ENCODE measurements around the gene WDR82.

GRCh38 chr3:52227117-52227516 lies 51.3 kb downstream of the WDR82 start:
- no peak for TF ChIP-seq POLR2A (IDR thresholded peaks at IDR 0.05)
- TF ChIP-seq, protein P1, sequence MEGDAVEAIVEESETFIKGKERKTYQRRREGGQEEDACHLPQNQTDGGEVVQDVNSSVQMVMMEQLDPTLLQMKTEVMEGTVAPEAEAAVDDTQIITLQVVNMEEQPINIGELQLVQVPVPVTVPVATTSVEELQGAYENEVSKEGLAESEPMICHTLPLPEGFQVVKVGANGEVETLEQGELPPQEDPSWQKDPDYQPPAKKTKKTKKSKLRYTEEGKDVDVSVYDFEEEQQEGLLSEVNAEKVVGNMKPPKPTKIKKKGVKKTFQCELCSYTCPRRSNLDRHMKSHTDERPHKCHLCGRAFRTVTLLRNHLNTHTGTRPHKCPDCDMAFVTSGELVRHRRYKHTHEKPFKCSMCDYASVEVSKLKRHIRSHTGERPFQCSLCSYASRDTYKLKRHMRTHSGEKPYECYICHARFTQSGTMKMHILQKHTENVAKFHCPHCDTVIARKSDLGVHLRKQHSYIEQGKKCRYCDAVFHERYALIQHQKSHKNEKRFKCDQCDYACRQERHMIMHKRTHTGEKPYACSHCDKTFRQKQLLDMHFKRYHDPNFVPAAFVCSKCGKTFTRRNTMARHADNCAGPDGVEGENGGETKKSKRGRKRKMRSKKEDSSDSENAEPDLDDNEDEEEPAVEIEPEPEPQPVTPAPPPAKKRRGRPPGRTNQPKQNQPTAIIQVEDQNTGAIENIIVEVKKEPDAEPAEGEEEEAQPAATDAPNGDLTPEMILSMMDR (IDR thresholded peaks at IDR 0.05) = no peak

All from upper lobe of left lung (tissue), 4 donors.